Transverse colon (tissue), 4 donors: ENCODE measurements around the gene SPACA4. TPM values are rescaled to one million over a fixed set of nuclear protein-coding genes. Genes with fewer than 3 reads are reported as not detected.

Source experiments
- DNase-seq: peaks from one replicate; pipeline ENCODE4 v3.0.0-alpha.2; 2019
- H3K27ac ChIP-seq, 4 donors: fragments of 200-600 bp; sonication (generic); 2 replicates each; pipeline ENCODE4 v1.5.1; 2016 to 2018; ENCODE audit warnings: inconsistent platforms in 4 of 4
- H3K27me3 ChIP-seq: fragments of 200-600 bp; sonication (generic); 2 replicates; pipeline ENCODE4 v1.5.1; 2017; ENCODE audit warnings: inconsistent platforms
- H3K36me3 ChIP-seq, 4 donors: fragments of 200-600 bp; sonication (generic); 2 replicates each; pipeline ENCODE4 v1.5.1; 2017 to 2019; ENCODE audit warnings: inconsistent platforms in 4 of 4
- H3K4me1 ChIP-seq, 4 donors: fragments of 200-600 bp; sonication (generic); 2 replicates each; pipeline ENCODE4 v1.5.1; 2017 to 2020; ENCODE audit warnings: inconsistent platforms in 4 of 4
- H3K4me3 ChIP-seq, 4 donors: fragments of 200-600 bp; sonication (generic); 1 replicate in 1 of 4; 2 replicates in 3 of 4; pipeline versions ENCODE4 v1.5.1 to v1.6.1; 2017 to 2019; ENCODE audit warnings: inconsistent platforms in 4 of 4
- H3K9me3 ChIP-seq, 2 donors: fragments of 200-600 bp; sonication (generic); 2 replicates each; pipeline ENCODE4 v1.5.1; 2017 to 2019; ENCODE audit warnings: inconsistent platforms in 2 of 2
- CTCF ChIP-seq, 5 experiments: fragments of 200-600 bp in 3 of 5; fragments of 450-650 bp in 2 of 5; sonication (generic) in 3 of 5; IDR thresholded peaks; 1 replicate in 2 of 5; 2 replicates in 3 of 5; pipeline ENCODE4 v1.5.1; 2016 to 2017; ENCODE audit warnings: antibody characterized with exemption in 5 of 5, inconsistent platforms in 3 of 5, mild to moderate bottlenecking in 2 of 5, moderate library complexity in 1 of 5
- EP300 ChIP-seq: sonication (generic); formaldehyde crosslinking; IDR thresholded peaks from one replicate; pipeline ENCODE4 v1.6.1; 2017; ENCODE audit warnings: antibody characterized with exemption, low read depth
- POLR2A ChIP-seq: fragments of 450-650 bp; IDR thresholded peaks from one replicate; pipeline ENCODE4 v1.6.1; 2016; ENCODE audit warnings: antibody characterized with exemption, mild to moderate bottlenecking, moderate library complexity
- POLR2AphosphoS5 ChIP-seq, 3 donors: sonication (generic); formaldehyde crosslinking; IDR thresholded peaks; one replicate each; pipeline ENCODE4 v1.6.1; 2016; ENCODE audit warnings: antibody characterized with exemption in 3 of 3
- WGBS, 2 donors: methylation state at CpG; one replicate each; pipeline ENCODE4 v1.1.5; 2018; ENCODE audit warnings: low coverage in 1 of 2; 5-methylcytosine and 5-hydroxymethylcytosine counted together
- in situ Hi-C, 4 donors: fragments of 200-750 bp; cut with MboI; loops; one replicate each; pipeline versions ENCODE4 v1.15.0 to v1.15.1; 2017; ENCODE audit warnings: low sequenced_read_pairs in 3 of 4, low pct_ligation_motif_present in 1 of 4, low pct_unique_long_range_greater_than_20kb in 1 of 4
- intact Hi-C: fragments of 100-400 bp; cut with DNase I; formaldehyde crosslinking; loops from one replicate; pipeline ENCODE4 v1.15.1; 2023; ENCODE audit warnings: low total_unique reads
- total RNA-seq, 4 donors: library from RNA; depleted of rRNA; stranded (reverse); fragments of >200 nt; gene quantifications; one replicate each; pipeline ENCODE4 v1.1.0, GENCODE V29; 2016

SPACA4 gene
- total RNA-seq, 4 donors from 2014 or later, result not detected

- DNase-seq, result no peak
- in situ Hi-C loops, result no loop called here
- H3K4me1 ChIP-seq, result peaks cover 42 to 81% (median 63%) of the 10 kb centered on the region in 4 donors
- no peaks in the 10 kb centered on the region for H3K9me3 ChIP-seq
- TF ChIP-seq POLR2AphosphoS5 (IDR thresholded peaks at IDR 0.05), result no peak
- no peak for TF ChIP-seq CTCF (IDR thresholded peaks at IDR 0.05)
- TF ChIP-seq POLR2A, result no peak
- TF ChIP-seq EP300, result no peak
- peak overlapping the region; percentile 94 to 98 (median 97) for H3K27ac ChIP-seq
- 39% methylated on average over 7 of the region's 7 CpGs; no CpG with 5 or more reads in 1 of the 2 donors for WGBS, 2 donors
- H3K4me3 ChIP-seq, result peak overlapping the region in 3 of 4 donors; percentile 7 to 39 (median 9)
- no peaks in the 10 kb centered on the region for H3K36me3 ChIP-seq
- intact Hi-C loops, result no loop called here
- no peaks in the 10 kb centered on the region for H3K27me3 ChIP-seq
These were observed 27.4 kb downstream of the SPACA4 start for GRCh38 chr19:48634036-48634342.

GRCh38 chr19:48634424-48635262 is 28.1 kb downstream of the SPACA4 start:
- peak; percentile 32 for TF ChIP-seq EP300
- no peak for TF ChIP-seq CTCF (IDR thresholded peaks at IDR 0.05)
- TF ChIP-seq POLR2AphosphoS5 (IDR thresholded peaks at IDR 0.05), result peak; percentile 86 to 87 (median 87)
- peak; percentile 72 for TF ChIP-seq POLR2A
- 0 to 1% methylated on average over 2 to 33 of the region's 37 CpGs for WGBS, 2 donors
- in situ Hi-C loops, result no loop called here
- Histone ChIP-seq H3K27me3 (no peaks in the 10 kb centered on the region), H3K9me3 (no peaks in the 10 kb centered on the region), H3K36me3 (no peaks in the 10 kb centered on the region), H3K4me3 (peak overlapping the region; percentile 5 to 85 (median 40)), H3K4me1 (peaks cover 41 to 77% (median 62%) of the 10 kb centered on the region in 4 donors), H3K27ac (peak overlapping the region; percentile 94 to 98 (median 97))
- intact Hi-C loops, result no loop called here
- peak; percentile 98 for DNase-seq

GRCh38 chr19:48635263-48635965 is 28.9 kb downstream of the SPACA4 start:
- H3K36me3 ChIP-seq, result no peaks in the 10 kb centered on the region
- H3K27me3 ChIP-seq, result no peaks in the 10 kb centered on the region
- no peak for TF ChIP-seq CTCF (IDR thresholded peaks at IDR 0.05)
- TF ChIP-seq POLR2AphosphoS5 (IDR thresholded peaks at IDR 0.05), result peak; percentile 69 to 79 (median 72)
- DNase-seq, result peak; percentile 82
- peak overlapping the region; percentile 70 to 85 (median 80) for H3K4me3 ChIP-seq
- 2% methylated on average over 24 of the region's 67 CpGs; no CpG with 5 or more reads in 1 of the 2 donors for WGBS, 2 donors
- intact Hi-C loops, result no loop called here
- in situ Hi-C loops, result no loop called here
- peaks cover 34 to 70% (median 56%) of the 10 kb centered on the region in 4 donors for H3K4me1 ChIP-seq
- H3K9me3 ChIP-seq, result no peaks in the 10 kb centered on the region
- peak overlapping the region; percentile 94 to 98 (median 97) for H3K27ac ChIP-seq
